NCI-H82 (cell line): ENCODE measurements around the gene TOLLIP.
"Not testable (repeated sequence)": the region's sequence is repeated elsewhere in the genome, so short reads cannot be mapped to it uniquely, and the experiment has no call there.

Source experiments
- DNase-seq: peaks from one replicate; lab custom pipeline; 2025; lab: John Stamatoyannopoulos, UW

TOLLIP gene

DNA sequence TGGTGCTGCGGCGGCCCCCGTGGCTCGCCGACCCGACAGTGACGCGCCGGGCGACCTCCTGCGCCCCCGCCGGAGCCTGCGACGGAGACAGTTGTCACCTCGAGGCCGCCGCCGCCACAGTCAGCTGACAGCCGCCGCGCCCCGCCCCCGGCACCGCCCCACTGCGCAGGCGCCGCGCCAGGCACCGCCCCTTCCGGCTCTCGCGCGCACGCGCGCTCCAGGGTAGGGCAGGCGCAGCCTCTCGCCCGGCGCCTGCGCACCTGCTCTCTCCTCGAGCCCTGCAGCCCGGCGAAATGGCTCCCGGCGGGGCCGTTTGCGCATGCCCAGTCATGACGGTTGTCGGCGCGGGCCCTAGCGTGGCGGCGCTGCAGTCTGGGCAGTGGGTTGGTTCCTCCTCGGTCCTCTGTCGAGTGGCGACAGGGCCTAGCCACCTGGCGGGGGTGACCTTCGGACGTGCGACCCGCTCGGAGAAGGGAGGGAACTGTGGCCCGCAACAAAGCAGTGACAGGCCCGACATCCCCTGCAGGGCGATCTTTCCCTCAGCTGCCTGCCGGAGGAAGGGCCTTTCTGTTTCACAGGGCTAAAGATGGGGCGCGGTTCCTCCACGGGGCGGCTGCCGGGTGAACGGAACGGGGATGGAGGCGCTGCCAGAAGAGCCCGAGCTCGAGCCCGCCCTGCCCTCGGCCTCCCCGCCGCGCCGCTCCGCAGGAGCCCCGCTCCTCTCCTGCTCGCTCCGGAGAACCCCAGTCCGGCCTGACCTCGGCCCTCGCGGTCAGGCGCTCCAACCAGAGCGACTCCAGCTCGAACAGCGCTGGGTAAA lies at the start of gene TOLLIP:
TSS of gene TOLLIP (minus strand) at position 135 of the 820 bp plus-strand sequence. CDS start at position 1, 134 bp downstream.
- peak; percentile 92 for DNase-seq

GRCh38 chr11:1358931-1359330 lies 49.5 kb upstream of the TOLLIP start:
- DNase-seq = not testable (repeated sequence)

- DNase-seq = no peak
Measured at GRCh38 chr11:1358286-1358685, 48.9 kb upstream of the TOLLIP start.

DNA sequence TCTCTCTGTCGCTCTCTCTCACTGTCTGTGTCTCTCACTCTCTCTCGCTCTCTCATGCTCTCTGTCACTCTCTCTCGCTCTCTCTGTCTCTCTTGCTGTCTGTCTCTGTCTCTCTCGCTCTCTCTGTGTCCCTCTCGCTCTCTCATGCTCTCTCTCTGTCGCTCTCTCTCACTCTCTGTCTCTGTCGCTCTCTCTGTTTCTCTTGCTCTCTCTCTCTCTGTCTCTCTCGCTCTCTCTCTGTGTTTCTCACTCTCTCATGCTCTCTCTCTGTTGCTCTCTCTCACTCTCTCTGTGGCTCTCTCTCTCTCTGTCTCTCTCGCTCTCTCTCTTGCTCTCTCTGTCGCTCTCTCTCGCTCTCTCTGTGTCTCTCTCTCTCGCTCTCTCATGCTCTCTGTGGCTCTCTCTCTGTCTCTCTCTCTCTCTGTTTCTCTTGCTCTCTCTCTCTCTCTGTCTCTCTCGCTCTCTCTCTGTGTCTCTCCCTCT lies 47.1 kb upstream of the TOLLIP start:
- no peak for DNase-seq

DNA sequence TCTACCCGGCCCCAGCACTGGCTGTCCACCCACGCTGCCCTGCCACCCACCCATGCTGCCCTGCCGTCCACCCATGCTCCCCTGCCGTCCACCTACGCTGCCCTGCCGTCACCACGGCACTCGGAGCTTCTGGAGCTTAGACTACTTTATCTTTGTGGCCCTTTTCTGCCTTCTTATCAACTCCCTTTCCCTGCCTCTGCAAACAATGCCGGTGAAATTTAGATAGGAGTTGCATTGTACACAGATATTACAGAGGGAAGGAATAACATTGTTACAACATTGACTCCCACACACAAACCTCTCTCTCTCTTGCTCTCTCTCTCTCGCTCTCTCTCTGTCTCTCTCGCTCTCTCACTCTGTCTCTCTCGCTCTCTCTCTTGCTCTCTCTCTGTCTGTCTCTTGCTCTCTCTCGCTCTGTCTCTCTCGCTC lies 46.6 kb upstream of the TOLLIP start:
- DNase-seq = no peak

- no peak for DNase-seq
Measured at GRCh38 chr11:1354125-1354938, 44.9 kb upstream of the TOLLIP start.

- DNase-seq = peak; percentile 19
Measured at GRCh38 chr11:1353383-1354124, 44.1 kb upstream of the TOLLIP start.

DNA sequence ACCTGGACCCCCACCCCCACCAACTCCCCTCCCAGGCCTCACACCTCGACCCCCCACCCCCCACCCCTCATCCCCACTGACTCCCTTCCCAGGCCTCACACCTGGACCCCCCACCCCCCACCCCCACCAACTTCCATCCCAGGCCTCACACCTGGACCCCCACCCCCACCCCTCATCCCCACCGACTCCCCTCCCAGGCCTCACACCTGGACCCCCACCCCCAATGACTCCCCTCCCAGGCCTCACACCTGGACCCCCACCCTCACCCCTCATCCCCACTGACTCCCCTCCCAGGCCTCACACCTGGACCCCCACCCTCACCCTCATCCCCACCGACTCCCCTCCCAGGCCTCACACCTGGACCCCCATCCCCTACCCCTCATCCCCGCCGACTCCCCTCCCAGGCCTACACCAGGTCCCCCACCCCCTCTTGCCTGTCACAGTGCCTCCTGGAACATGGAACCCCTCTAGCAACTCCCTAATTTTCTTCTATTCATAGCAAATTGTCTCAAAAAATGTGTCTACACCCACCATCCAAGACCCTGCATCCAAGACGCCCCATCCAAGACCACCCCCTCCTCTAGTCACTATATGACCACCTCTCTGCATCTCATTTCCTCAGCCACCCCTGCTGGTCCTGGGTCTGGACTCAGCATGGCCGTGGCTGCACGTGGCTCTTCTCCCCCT lies 43.4 kb upstream of the TOLLIP start:
- no peak for DNase-seq

- peak; percentile 53 for DNase-seq
Measured at GRCh38 chr11:1351278-1351937, 42.0 kb upstream of the TOLLIP start.

GRCh38 chr11:1350086-1350725 lies 40.8 kb upstream of the TOLLIP start:
- no peak for DNase-seq

- no peak for DNase-seq
Measured at GRCh38 chr11:1349327-1350041, 40.1 kb upstream of the TOLLIP start.

GRCh38 chr11:1348796-1349326 lies 39.4 kb upstream of the TOLLIP start:
- no peak for DNase-seq

DNA sequence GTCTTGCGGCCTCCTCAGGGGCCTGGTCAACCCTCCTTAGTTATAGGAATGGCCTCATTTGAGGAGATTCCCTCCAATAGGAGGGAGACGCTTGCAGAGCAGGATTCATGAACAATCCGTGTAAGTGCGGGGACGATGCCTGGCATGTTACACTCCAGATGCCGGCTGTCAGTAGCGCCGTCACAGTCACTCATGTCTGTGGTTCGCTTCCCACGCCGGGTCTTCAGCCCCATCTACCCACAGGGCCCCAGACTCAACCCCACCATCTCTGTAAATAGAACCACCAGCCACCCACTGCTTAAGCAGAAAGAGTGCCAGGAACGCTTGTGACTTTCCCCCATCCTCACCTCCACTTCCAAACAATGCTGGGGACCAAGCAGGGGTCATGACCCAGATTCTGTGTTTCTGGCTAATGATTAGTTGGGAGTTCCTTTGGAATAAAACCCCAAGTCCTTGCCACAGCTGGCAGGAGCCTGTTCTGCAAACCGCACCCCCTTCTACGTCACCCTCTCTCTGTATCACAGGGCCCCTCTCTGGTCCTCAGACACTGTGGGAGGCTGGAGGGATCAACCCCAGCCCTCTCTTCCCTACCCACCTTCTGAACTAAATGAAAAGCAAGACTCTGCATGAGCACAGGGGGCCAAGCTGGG lies 38.8 kb upstream of the TOLLIP start:
- no peak for DNase-seq

GRCh38 chr11:1347411-1347999 lies 38.1 kb upstream of the TOLLIP start:
- DNase-seq = not testable (repeated sequence)

GRCh38 chr11:1346669-1347390 lies 37.4 kb upstream of the TOLLIP start:
- DNase-seq = no peak

DNA sequence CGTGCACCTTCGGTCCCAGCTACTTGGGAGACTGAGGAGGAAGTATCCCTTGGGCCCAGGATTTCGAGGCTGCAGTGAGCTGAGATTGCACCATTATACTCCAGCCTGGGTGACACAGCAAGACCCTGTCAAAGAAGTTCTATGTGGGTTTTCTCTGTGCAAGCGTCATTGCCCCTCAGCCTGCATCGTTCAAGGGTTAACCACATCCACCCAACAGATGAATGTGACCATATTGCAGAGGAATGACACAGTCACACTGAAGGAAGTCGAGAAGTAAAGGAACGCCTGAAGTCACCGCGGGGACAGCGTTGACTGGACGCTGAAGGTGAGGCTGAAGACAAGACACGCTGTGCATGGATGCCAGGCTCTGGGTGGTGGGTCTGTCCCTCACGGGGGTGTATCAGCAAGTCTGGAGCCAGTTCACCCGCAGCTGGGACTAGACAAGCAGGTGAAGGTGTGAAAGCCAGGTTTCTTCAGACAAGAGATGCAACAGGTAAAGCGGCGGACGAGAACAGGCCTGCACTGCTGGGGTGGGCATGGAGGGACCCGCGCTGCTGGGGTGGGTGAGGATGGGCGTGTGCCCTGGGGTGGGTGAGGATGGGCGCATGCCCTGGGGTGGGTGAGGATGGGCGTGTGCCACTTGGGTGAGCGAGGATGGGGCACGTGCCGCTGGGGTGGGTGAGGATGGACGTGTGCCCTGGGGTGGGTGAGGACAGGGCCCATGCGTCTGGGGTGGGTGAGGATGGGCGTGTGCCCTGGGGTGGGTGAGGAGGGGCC lies 36.5 kb upstream of the TOLLIP start:
- DNase-seq = no peak

GRCh38 chr11:1344056-1344635 lies 34.7 kb upstream of the TOLLIP start:
- DNase-seq = no peak
